ENCODE data around the gene BCAS1. TPM values are rescaled to one million over a fixed set of nuclear protein-coding genes. Genes with fewer than 3 reads are reported as not detected.

The BCAS1 gene
- total RNA-seq, 1 experiment from 2014 or later = 0.17 TPM

DNA sequence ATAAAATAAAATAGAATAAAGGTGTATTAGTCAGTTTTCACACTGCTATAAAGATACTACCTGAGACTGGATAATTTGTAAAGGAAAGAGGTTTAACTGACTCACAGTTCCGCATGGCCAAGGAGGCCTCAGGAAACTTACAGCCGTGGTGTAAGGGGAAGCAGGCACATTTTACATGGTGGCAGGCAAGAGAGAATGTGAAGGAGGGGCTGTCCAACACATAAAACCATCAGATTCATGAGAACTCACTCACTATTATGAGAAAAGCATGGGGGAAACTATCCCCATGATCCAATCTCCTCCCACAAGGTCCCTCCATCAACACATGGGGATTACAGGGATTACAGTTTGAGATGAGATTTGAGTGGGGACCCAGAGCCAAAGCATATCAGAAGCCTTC is 41.1 kb upstream of the BCAS1 start:
- H3K4me3 ChIP-seq (replicated peaks in 1 of 2; ENCODE audit: low read depth in 1 of 2, low read length in 2 of 2) = no peak overlapping the region

More for the DNA sequence above, 41.1 kb upstream of the BCAS1 start:
- DNase-seq (ENCODE audit: low read depth, low spot score) = no peak
- no peak overlapping the region for H3K9ac ChIP-seq (ENCODE audit: low read length)
- no peaks in the 10 kb centered on the region; a peak in 1 of 4 replicates for H3K9me3 ChIP-seq (ENCODE audit: control insufficient read depth in 1 of 2, insufficient read depth in 1 of 2, low read depth in 1 of 2, low read length in 2 of 2)
- TF ChIP-seq, protein P1, sequence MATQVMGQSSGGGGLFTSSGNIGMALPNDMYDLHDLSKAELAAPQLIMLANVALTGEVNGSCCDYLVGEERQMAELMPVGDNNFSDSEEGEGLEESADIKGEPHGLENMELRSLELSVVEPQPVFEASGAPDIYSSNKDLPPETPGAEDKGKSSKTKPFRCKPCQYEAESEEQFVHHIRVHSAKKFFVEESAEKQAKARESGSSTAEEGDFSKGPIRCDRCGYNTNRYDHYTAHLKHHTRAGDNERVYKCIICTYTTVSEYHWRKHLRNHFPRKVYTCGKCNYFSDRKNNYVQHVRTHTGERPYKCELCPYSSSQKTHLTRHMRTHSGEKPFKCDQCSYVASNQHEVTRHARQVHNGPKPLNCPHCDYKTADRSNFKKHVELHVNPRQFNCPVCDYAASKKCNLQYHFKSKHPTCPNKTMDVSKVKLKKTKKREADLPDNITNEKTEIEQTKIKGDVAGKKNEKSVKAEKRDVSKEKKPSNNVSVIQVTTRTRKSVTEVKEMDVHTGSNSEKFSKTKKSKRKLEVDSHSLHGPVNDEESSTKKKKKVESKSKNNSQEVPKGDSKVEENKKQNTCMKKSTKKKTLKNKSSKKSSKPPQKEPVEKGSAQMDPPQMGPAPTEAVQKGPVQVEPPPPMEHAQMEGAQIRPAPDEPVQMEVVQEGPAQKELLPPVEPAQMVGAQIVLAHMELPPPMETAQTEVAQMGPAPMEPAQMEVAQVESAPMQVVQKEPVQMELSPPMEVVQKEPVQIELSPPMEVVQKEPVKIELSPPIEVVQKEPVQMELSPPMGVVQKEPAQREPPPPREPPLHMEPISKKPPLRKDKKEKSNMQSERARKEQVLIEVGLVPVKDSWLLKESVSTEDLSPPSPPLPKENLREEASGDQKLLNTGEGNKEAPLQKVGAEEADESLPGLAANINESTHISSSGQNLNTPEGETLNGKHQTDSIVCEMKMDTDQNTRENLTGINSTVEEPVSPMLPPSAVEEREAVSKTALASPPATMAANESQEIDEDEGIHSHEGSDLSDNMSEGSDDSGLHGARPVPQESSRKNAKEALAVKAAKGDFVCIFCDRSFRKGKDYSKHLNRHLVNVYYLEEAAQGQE (IDR thresholded peaks at IDR 0.05; ENCODE audit: low read depth) = no peak
- TF ChIP-seq, protein P2, sequence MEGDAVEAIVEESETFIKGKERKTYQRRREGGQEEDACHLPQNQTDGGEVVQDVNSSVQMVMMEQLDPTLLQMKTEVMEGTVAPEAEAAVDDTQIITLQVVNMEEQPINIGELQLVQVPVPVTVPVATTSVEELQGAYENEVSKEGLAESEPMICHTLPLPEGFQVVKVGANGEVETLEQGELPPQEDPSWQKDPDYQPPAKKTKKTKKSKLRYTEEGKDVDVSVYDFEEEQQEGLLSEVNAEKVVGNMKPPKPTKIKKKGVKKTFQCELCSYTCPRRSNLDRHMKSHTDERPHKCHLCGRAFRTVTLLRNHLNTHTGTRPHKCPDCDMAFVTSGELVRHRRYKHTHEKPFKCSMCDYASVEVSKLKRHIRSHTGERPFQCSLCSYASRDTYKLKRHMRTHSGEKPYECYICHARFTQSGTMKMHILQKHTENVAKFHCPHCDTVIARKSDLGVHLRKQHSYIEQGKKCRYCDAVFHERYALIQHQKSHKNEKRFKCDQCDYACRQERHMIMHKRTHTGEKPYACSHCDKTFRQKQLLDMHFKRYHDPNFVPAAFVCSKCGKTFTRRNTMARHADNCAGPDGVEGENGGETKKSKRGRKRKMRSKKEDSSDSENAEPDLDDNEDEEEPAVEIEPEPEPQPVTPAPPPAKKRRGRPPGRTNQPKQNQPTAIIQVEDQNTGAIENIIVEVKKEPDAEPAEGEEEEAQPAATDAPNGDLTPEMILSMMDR (IDR thresholded peaks at IDR 0.05 in 2 of 3, conservative IDR thresholded peaks at IDR 0.05 in 1 of 3; ENCODE audit: borderline replicate concordance in 1 of 3, insufficient read depth in 1 of 3, low read depth in 2 of 3, low read length in 2 of 3) = no peak
- TF ChIP-seq, protein P3, sequence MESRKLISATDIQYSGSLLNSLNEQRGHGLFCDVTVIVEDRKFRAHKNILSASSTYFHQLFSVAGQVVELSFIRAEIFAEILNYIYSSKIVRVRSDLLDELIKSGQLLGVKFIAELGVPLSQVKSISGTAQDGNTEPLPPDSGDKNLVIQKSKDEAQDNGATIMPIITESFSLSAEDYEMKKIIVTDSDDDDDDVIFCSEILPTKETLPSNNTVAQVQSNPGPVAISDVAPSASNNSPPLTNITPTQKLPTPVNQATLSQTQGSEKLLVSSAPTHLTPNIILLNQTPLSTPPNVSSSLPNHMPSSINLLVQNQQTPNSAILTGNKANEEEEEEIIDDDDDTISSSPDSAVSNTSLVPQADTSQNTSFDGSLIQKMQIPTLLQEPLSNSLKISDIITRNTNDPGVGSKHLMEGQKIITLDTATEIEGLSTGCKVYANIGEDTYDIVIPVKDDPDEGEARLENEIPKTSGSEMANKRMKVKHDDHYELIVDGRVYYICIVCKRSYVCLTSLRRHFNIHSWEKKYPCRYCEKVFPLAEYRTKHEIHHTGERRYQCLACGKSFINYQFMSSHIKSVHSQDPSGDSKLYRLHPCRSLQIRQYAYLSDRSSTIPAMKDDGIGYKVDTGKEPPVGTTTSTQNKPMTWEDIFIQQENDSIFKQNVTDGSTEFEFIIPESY (IDR thresholded peaks at IDR 0.05; ENCODE audit: extremely low read depth, insufficient replicate concordance, low read length) = no peak
- TF ChIP-seq JUND (IDR thresholded peaks at IDR 0.05) (no peak), TCF7L2 (IDR thresholded peaks at IDR 0.05; ENCODE audit: borderline replicate concordance, extremely low read depth, insufficient read depth, insufficient read length) (no peak), EGR1 (IDR thresholded peaks at IDR 0.05; ENCODE audit: low read depth) (no peak), EZH2phosphoT487 (IDR thresholded peaks at IDR 0.05; ENCODE audit: borderline replicate concordance) (no peak), POLR2A (IDR thresholded peaks at IDR 0.05; ENCODE audit: borderline replicate concordance, extremely low read depth, insufficient read depth, insufficient read length) (no peak), RAD21 (IDR thresholded peaks at IDR 0.05; ENCODE audit: low read depth) (no peak), CBX3 (IDR thresholded peaks at IDR 0.05; ENCODE audit: low read depth) (no peak), EZH2 (IDR thresholded peaks at IDR 0.05) (no peak), SP1 (IDR thresholded peaks at IDR 0.05; ENCODE audit: low read depth) (no peak), SRF (IDR thresholded peaks at IDR 0.05; ENCODE audit: low read depth) (no peak), POLR2AphosphoS5 (IDR thresholded peaks at IDR 0.05; ENCODE audit: low read depth, low read length) (no peak), ZNF274 (IDR thresholded peaks at IDR 0.05; ENCODE audit: low read depth, low read length) (no peak), YY1 (IDR thresholded peaks at IDR 0.05; ENCODE audit: extremely low read depth, insufficient replicate concordance, low read depth, low read length) (no peak)
- TF ChIP-seq, protein P4, sequence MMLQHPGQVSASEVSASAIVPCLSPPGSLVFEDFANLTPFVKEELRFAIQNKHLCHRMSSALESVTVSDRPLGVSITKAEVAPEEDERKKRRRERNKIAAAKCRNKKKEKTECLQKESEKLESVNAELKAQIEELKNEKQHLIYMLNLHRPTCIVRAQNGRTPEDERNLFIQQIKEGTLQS (IDR thresholded peaks at IDR 0.05) = no peak
- TF ChIP-seq, protein P5, sequence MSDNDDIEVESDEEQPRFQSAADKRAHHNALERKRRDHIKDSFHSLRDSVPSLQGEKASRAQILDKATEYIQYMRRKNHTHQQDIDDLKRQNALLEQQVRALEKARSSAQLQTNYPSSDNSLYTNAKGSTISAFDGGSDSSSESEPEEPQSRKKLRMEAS (IDR thresholded peaks at IDR 0.05) = no peak
- ChIA-PET POLR2A (no interaction called here), CTCF (no interaction called here), RAD21 (ENCODE audit: low non-redundant PET in 1 of 2, low total read pairs in 2 of 2, uncharacterized antibody in 2 of 2, unreplicated experiment in 2 of 2) (no interaction called here)
- no peaks in the 10 kb centered on the region for H3K79me2 ChIP-seq (ENCODE audit: insufficient read depth, low read length)
- H3K4me2 ChIP-seq (ENCODE audit: low read length) = no peak overlapping the region
- no peak for ATAC-seq
- no peaks in the 10 kb centered on the region for H4K20me1 ChIP-seq (ENCODE audit: insufficient read depth)
- no peak overlapping the region for H2AFZ ChIP-seq (ENCODE audit: low read depth, low read length, poor library complexity, severe bottlenecking)
- no peak overlapping the region for H3K27ac ChIP-seq (ENCODE audit: low read depth, low read length)
- intact Hi-C loops (cut with micrococcal nuclease) = no loop called here
- no peaks in the 10 kb centered on the region for H3K9me2 ChIP-seq (ENCODE audit: insufficient read depth)
- H3K36me3 ChIP-seq (ENCODE audit: control insufficient read depth in 1 of 2, insufficient read depth in 2 of 2, low read length in 2 of 2) = no peaks in the 10 kb centered on the region; a peak in 1 of 4 replicates
- no peaks in the 10 kb centered on the region for H3K27me3 ChIP-seq (ENCODE audit: insufficient read depth, low read length)
- no TSS peak for BruUV-seq (replicated peaks)
- peaks cover 28 to 45% of the 10 kb centered on the region in 2 experiments for H3K4me1 ChIP-seq (ENCODE audit: control insufficient read depth in 1 of 2, insufficient read depth in 2 of 2, low read length in 2 of 2)
